GM19372 (cell line): ENCODE results near the gene TGFBR3L.

ENCODE experiments used
- ATAC-seq: cut with Tn5 transposase; IDR thresholded peaks from one replicate; pipeline ENCODE4 v1.9.1; 2021; ENCODE audit warnings: mild to moderate bottlenecking, low read depth, moderate library complexity; ENCODE audit not compliant: unreplicated experiment

Gene TGFBR3L

DNA sequence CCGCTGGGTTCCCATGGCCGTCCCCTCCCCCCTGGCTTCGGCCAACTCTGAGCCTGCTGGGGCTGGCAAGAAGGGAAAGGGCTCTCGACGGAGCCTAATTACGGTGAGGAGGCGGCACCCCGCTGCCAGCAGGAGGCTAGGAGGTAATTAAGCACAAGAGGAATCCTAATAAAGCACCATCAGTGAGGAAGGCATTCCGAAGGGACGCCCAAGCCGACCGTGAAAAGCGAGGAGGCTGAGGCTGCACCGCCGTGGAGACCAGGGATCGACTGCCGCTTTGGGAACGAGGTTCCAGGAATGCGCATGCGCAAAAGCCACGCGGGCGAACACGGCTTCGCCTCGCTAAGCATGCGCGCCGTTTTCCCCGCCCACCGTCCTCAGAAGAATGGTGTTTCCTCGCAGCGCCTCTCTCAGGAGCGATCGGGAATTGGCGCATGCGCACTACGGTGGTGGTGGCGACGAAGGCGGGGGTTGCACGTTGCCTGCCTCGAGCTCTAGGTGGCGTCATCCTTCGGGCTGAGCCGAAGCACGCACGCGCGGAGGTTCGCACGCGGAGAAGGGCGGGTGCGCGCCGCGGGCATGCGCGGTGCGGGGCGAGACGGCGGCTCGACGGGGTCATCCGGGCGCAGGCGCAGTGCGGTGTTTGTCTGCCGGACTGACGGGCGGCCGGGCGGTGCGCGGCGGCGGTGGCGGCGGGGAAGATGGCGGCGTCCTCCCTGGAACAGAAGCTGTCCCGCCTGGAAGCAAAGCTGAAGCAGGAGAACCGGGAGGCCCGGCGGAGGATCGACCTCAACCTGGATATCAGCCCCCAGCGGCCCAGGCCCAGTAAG lies 11.2 kb upstream of the TGFBR3L start, which contains the start of gene MAP2K7:
Gene MAP2K7 (plus strand): TSS at position 634 of the 830 bp plus-strand sequence. CDS start 68 bp downstream, at position 702.
- ATAC-seq, result peak; percentile 79

DNA sequence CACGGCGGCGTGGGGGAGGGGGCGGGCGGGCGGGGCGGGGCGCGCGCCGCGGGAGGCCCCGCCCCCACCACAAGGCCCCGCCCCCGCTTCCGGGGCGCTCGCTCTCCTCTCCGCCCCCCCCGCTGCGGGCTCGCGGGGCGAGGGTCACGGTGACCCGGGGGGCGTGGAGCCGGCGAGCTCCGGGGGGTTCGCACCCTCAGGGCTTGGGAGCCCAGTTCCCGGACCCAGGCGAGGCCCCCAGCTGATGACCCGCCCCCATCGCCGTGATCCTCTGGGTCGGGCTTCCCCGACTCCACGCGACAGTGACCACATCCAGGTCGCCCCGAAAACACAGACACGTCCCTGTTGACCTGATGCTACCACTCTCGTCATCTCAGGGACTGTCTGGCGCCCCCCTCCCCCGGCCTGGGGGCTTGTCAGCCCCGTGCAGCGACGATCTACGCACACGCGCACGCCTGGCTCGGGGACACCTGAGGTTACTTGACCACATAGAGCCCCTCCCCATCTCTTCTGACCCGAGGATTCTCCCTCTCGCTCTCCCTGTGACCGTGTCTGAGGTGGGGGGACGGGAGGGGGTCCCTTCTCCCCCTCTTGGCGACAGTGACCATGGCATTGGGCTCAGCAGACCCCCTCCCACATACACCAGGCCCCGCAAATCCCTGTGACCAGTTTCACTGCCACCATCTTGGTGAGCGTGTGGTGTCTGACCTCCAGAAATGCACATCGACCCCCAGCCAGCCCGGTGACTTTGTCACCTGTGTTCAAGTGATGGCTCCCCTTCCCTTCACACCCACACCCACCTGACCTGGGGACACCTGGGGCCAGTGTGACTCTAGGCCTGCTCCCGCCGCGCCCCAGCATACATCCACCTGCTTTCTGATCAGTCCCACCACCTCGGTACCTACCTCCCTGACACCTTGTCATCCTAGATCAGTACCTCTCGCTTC lies 10.3 kb upstream of the TGFBR3L start:
- peak; percentile 36 for ATAC-seq

DNA sequence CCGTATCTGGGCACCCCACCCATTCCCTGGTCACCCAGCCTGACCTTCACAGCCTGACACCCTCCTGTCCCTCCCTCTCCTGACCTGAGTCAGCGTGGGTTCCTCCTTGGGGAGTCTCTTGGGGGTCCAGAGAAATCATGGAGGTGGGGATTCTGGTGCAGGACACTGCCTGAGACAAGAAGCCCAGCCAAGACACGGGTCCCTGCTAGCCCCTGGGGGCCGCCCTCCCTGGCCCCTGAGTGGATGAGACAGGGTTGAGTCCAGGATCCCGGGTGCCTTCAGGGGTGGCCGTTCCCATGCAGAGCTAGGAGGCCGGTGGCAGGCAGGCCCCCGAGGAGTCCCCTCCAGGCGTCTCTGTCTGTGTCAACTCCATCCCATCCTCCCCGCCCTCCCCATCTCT lies 9.4 kb upstream of the TGFBR3L start:
- ATAC-seq, result no peak

DNA sequence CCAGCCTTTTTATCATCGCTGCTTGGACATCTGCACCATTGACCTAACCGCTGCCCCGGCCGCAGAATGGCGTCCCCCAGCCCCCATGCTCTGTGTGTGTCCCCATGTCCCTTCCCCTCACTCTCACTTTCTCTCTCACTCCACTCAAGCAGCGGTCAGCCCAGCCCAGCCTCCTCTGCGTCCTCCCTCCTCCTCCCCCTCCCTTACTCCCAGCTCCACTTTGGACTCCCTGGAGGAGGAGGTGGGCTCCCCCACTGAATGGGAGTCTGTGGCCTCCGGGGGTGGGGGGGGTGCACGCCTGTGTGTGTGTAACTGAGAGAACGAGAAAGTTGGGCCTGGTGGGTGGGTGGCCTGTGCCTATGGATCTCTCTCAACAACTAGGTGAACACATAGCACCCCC lies 8.8 kb upstream of the TGFBR3L start:
- no peak for ATAC-seq

DNA sequence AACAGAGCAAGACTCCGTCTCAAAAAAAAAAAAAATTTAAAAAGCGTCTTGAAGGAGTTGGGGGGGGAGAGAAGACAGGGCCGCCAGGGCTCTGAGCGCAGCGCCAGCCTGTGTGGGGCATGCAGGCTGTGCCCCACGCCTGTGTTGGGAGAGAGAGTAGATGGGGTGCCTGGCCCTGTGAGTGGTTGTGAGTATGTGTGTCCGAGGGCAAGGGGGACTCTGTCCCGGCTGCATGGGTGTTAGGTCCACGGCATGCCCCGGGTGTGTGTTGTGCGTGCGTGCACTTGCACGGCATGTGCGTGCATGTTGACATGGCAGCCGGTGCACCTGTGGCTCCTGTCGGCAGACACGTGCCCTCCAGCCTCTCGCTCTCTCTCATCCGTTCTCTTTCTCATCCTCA lies 7.5 kb upstream of the TGFBR3L start:
- no peak for ATAC-seq

DNA sequence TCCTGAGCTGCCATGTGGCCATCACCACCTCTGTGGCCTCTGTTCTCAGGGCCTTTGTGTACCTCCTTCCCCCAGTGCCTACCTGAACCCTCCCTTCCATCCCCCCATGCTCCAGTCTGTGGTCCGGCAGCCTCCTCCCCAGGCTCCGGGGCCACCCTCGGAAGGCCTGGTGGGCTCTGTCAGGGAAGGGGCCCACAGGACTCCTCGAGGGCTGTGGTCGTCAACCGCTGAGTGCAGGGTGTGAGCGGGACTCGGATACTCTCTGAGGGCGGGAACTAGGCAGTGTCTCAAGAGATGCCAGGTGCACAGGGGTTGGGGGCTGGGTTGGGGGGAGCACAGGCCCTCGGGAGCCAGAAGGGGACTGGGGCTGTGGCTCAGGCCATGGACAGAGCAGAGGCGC lies 7.1 kb upstream of the TGFBR3L start:
- no peak for ATAC-seq

DNA sequence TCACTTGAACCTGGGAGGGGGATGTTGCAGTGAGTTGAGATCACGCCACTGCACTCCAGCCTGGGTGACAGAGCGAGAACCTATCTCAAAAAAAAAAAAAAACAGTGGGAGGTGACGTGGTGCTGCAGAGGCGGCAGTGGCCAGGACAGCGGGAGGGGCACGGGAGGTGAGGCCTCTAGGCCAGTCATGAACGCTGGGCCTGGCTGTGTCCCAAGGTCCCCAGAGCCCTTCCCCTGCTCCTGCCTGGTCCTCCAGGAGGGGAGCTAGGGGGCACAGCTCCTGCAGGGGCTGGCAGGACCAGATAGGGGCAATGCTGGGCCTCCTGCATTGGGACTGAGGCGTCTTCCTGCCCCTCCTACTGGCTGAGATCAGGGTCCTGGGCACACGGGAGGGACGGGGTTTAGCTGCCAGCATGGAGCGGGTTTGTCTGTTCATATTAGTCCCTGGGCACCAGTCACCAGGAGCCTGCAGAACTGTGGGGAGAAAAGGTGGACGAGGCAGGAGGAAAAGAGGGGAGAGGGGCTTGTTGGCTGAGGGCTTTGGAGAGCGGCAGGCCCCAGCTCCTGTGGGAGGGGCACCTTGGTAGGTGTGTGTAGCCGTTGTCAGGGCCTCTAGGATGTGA lies 6.4 kb upstream of the TGFBR3L start:
- ATAC-seq, result no peak

DNA sequence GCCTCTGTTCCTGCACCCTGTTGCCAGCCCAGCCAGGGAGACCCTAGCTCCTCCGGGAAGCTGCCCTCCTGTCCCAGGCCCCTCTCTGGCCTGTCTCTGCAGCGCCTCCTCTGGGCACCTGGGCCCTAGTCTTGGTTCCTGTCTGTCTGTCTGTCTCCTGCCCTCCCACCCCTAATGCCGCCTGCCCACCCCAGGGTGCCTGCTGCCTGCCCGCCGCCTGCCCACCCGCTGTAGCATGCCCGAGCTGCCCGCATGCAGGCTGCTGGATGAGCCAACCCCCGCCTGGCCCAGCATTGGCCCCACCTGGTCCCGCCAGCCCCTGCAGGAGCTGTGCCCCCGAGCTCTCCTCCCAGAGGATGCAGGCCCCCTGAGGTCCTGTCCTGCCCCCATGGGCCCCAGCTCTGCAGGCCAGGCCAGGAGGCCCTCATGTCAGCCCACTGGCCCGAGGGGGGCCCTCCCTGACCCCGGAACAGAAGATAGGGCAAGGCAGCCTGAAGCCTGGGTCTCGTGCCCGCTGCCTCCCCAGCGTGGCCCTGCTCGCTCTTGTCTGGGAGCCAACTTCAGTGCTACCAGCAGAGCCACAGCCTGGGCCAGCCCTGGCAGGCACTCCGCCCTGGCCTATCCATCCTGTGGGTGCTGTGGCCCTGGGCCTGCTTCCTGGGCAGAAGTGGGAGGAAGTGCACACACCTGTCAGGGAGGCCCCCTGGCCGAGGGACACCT lies 5.7 kb upstream of the TGFBR3L start:
- no peak for ATAC-seq

DNA sequence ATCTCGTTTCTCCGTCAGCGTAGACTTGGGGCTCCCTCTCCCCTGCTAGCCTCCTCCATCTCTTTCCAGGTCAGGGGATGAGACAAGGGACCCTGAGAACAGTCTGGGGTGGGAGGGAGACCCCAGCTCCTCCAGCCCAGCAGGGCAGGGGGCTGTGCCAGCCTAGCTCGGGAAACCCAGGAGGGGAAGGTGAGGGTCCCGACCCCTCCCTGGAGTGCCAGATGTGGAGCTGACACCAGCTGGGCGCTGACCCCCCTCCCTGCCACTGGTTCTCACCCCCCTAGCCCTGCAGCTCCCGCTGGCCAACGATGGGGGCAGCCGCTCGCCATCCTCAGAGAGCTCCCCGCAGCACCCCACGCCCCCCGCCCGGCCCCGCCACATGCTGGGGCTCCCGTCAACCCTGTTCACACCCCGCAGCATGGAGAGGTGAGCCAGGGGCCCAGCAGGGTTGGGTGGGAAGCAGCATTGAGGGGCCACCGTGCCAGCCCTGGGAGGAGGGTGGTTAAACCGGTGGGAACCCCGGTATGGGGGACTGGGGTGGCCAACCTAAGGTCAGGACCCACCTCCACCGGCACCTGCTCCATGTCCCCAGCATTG lies 5.1 kb upstream of the TGFBR3L start:
- ATAC-seq, result no peak

DNA sequence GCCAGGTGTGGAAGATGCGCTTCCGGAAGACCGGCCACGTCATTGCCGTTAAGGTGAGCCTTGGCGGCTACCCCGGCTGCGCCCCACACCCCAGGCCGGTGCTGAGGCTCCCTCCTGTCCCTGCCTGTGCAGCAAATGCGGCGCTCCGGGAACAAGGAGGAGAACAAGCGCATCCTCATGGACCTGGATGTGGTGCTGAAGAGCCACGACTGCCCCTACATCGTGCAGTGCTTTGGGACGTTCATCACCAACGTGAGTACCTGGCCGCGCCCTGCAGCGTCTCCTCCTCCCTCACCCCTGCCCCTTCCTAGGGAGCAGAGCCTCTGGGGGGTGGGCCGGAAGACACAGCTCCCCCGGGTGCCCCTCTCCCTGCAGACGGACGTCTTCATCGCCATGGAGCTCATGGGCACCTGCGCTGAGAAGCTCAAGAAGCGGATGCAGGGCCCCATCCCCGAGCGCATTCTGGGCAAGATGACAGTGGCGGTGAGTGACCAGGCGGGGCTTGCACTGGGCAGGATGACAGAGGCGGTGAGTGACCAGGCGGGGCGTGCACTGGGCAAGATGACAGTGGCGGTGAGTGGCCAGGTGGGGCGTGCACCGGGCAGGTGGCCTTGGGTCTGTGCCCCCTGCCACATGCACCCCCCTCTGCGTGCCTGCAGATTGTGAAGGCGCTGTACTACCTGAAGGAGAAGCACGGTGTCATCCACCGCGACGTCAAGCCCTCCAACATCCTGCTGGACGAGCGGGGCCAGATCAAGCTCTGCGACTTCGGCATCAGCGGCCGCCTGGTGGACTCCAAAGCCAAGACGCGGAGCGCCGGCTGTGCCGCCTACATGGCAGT lies 4.1 kb upstream of the TGFBR3L start:
- ATAC-seq, result no peak

DNA sequence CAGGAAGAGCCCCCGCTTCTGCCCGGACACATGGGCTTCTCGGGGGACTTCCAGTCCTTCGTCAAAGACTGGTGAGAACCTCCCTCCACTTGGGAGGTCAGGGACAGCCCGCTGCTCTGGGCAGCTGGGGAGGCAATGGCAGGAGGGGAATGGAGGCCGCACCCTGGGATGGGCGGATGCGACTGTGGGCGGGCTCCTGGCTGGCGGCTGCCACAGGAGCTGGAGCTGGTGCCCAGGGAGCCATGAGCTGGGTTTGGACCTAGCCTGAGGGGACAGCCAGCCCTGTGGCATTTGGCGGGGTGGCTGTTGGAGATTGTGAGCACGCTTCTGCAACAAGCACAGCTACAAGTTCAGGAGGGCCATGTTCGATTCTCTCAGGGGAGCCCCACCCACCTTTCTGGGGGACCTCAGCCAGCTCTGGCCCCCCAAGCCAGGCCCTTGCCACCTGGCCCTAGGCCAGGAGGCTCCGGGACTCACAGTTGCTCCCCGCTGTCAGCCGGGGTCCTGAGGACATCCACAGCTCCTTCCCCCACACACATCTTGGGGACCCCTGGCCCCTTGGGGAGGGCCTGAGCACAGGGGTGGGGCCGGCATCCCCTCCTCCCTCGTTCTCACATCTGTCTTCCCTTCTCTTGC lies 3.0 kb upstream of the TGFBR3L start:
- ATAC-seq, result no peak

DNA sequence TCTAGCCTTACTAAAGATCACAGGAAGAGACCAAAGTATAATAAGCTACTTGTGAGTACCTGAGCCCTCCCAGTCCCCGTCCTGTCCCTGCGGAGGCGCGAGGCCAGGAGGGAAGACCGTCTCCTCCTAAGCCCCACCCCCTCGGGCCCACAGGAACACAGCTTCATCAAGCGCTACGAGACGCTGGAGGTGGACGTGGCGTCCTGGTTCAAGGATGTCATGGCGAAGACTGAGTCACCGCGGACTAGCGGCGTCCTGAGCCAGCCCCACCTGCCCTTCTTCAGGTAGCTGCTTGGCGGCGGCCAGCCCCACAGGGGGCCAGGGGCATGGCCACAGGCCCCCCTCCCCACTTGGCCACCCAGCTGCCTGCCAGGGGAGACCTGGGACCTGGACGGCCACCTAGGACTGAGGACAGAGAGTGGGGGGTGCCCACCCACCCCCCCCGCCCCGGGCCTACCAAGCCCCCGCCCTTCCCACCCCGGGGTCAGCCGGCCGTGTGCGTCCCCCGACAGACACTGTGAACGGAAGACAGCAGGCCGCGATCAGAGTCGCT lies 2.4 kb upstream of the TGFBR3L start:
- no peak for ATAC-seq

DNA sequence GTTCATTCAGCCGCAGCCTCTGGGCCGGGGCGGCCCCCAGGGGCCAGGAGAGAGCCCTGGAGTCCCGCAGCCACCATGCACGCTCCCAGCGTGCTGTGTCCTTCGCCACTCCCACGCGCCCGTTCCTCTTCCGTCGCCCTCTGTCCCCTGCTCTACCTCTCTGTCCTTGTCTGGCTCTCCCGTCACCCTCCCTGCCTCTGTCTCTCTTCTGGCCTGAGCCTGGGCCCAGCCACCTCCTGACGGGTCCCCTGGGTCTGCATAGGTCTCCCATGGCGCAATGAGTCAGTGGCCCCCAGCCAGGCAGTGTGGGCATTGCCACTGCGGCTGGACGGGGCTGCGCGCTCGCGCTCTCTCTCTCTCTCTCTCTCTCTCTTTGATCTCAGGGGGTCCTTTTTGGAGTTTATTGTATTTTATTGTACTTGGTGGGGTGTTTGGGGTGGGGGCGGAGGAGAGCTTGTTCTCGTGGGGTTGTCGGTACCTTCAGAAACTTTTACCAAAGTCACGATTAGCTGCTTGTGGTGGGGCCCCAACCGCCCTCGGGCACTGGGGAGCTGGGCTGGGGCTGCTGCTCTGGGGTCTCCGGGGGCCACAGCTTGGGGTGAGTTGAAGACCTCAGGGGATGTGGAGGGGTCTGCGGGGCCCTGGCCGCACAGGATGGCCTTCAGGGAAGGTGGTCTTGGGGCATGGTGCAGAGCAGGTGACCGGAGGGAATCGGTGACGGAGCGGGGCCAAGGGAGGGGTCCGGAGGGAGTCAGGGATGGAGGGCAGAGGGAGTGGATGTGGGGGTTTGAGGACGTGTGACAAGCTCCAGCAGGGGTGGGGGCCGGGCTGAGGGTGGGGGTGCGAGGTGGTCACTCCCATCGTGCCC lies 1.7 kb upstream of the TGFBR3L start:
- no peak for ATAC-seq

DNA sequence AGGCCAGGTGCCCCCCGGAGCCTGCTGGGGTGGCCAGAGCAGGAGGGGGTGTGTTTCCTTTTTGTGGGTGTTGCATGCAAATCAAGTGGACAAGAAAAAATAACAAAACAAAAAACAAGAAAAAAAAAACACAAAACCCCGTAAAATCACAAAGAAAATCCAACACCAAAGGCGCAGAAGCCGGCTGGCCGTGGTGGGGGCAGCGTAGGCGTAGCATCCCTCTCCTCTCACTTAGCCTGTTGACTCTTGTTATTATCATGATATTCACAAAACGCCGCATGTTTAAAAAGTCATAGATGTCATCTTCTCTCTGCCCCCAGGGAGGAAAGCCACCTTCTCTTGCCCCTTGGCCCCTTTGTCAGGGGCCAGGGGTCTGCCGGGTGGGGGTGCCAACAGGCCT lies 978 bp upstream of the TGFBR3L start:
- no peak for ATAC-seq

DNA sequence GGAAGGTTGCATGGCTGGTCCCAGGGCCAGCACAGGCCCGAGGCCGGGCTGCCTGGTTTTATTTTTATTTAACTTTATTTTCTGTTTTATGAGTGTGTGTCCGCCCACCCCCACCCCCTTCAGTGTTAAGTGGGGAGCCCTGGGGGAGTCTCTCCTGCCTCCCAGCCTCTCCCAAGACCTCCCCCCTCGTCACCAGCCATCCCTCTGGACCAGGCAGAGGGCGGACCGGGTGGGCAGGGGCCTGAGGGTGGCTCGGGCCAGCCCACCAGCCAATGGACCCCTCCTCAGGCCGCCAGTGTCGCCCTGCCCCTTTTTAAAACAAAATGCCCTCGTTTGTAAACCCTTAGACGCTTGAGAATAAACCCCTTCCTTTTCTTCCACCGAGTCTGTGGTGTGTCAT lies 531 bp upstream of the TGFBR3L start:
- ATAC-seq, result no peak

DNA sequence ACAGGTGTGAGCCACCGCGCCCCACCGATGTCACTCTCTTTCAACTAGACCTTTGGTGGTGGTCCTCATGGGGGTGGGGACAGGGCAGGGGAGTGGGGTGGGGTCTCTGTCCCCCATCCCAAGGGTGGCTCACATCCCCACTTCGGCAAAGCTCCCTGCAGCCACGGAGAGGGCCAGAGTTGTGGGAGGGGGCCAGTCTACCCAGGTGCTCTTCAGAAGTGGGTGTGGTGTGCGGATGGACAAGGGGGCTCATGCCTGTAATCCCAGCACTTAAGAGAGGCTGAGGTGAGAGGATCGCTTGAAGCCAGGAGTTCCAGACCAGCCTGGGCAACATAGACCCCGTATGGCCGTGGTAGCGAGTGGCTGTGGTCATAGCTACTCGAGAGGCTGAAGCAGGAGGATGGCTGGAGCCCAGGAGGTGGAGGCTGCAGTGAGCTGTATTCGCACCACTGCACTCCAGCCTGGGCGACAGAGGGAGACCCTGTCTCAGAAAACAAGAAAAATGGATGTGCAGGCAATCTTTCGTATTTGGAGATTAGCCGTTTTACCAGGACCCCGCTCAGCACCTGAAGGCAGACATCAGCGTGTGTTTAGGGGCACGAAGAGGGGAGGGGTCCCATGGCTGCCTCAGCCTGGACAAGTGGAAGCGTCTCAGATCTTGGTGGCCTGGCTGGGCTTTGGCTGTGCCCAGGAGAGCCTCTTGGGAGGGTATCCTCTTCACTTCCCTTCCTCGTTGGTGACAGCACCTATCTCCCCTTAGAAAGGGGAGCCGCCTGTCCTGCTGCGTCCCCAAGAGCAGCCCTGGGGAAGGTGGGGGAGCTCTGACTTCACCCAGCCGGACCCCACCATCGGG lies 846 bp downstream of the TGFBR3L start:
- ATAC-seq, result no peak
